Hepatocyte (in vitro differentiated cells): ENCODE data around the gene ARMC8. TPM values are rescaled to one million over a fixed set of nuclear protein-coding genes. Genes with fewer than 3 reads are reported as not detected.

ENCODE experiments used
- DNase-seq: peaks from one replicate; pipeline ENCODE4 v3.0.0-alpha.2; 2016; ENCODE audit warnings: low spot score
- H2AFZ ChIP-seq: fragments of 200-600 bp; sonication (generic); 2 replicates; pipeline ENCODE4 v1.6.0; 2016; ENCODE audit warnings: antibody characterized with exemption, mild to moderate bottlenecking
- H3K27ac ChIP-seq: fragments of 200-600 bp; sonication (generic); 2 replicates; pipeline ENCODE4 v1.5.1; 2016; ENCODE audit warnings: mild to moderate bottlenecking
- H3K27me3 ChIP-seq: fragments of 200-600 bp; sonication (generic); 2 replicates; pipeline ENCODE4 v1.6.1; 2016
- H3K36me3 ChIP-seq: fragments of 200-600 bp; sonication (generic); replicated peaks from 2 replicates; pipeline ENCODE4 v1.5.1; 2016; ENCODE audit warnings: low read depth; ENCODE audit not compliant: insufficient read depth
- H3K4me1 ChIP-seq: fragments of 200-600 bp; sonication (generic); 2 replicates; pipeline ENCODE4 v1.5.1; 2016; ENCODE audit warnings: mild to moderate bottlenecking, moderate library complexity; ENCODE audit not compliant: insufficient read depth
- H3K4me2 ChIP-seq: fragments of 200-600 bp; sonication (generic); 2 replicates; pipeline ENCODE4 v1.6.0; 2016
- H3K4me3 ChIP-seq: fragments of 200-600 bp; sonication (generic); 2 replicates; pipeline ENCODE4 v1.5.1; 2016; ENCODE audit warnings: mild to moderate bottlenecking
- H3K79me2 ChIP-seq: fragments of 200-600 bp; sonication (generic); 2 replicates; pipeline ENCODE4 v1.6.0; 2017; ENCODE audit warnings: mild to moderate bottlenecking
- H3K9me2 ChIP-seq: fragments of 200-600 bp; sonication (generic); replicated peaks from 2 replicates; pipeline ENCODE4 v1.6.0; 2017; ENCODE audit warnings: mild to moderate bottlenecking; ENCODE audit not compliant: insufficient read depth
- H3K9me3 ChIP-seq: fragments of 200-600 bp; sonication (generic); 2 replicates; pipeline ENCODE4 v1.5.1; 2016; ENCODE audit warnings: low read depth, mild to moderate bottlenecking
- H4K20me1 ChIP-seq: fragments of 200-600 bp; sonication (generic); 2 replicates; pipeline ENCODE4 v1.6.0; 2016; ENCODE audit warnings: mild to moderate bottlenecking; ENCODE audit not compliant: insufficient read depth, poor library complexity, severe bottlenecking
- EZH2 ChIP-seq: fragments of 200-600 bp; sonication (generic); IDR thresholded peaks from 2 replicates; pipeline ENCODE4 v1.6.1; 2016; ENCODE audit warnings: antibody characterized with exemption, mild to moderate bottlenecking, borderline replicate concordance
- EZH2phosphoT487 ChIP-seq: fragments of 200-600 bp; sonication (generic); IDR thresholded peaks from one replicate; pipeline ENCODE4 v1.6.1; 2018; ENCODE audit warnings: antibody characterized with exemption, mild to moderate bottlenecking, low read depth, moderate library complexity; ENCODE audit not compliant: unreplicated experiment, severe bottlenecking
- WGBS: methylation state at CpG from one replicate; pipeline ENCODE4 v1.1.6; 2016; ENCODE audit warnings: low lambda C conversion rate; ENCODE audit errors: missing lambda C conversion rate; 5-methylcytosine and 5-hydroxymethylcytosine counted together
- polyA plus RNA-seq: library from polyadenylated mRNA; unstranded; fragments of >200 nt; fragmentation: Nextera tagmentation; extraction: Ambion mirVana; gene quantifications from 2 replicates; pipeline ENCODE4 v1.2.1, GENCODE V29; 2016
- total RNA-seq: library from RNA; depleted of rRNA; stranded (reverse); fragments of >200 nt; gene quantifications from 2 replicates; pipeline ENCODE4 v1.2.3, GENCODE V29; 2014
- TF ChIP-seq, protein P1 (sequence below): fragments of 200-600 bp; sonication (generic); IDR thresholded peaks from 2 replicates; pipeline ENCODE4 v1.5.1; 2016; ENCODE audit warnings: antibody characterized with exemption, mild to moderate bottlenecking; ENCODE audit not compliant: poor library complexity

The ARMC8 gene
- total and polyA plus RNA-seq, 2 experiments from 2014 or later: 46.4 to 52.4 TPM

- 89% methylated on average over 12 of the region's 12 CpGs for WGBS
- no peak overlapping the region for H2AFZ ChIP-seq
- no peaks in the 10 kb centered on the region for H3K79me2 ChIP-seq
- H3K4me1 ChIP-seq: peaks cover 6% of the 10 kb centered on the region
- H3K4me2 ChIP-seq: no peak overlapping the region
- no peaks in the 10 kb centered on the region for H3K36me3 ChIP-seq
- DNase-seq: no peak
- no peaks in the 10 kb centered on the region for H3K9me3 ChIP-seq
- TF ChIP-seq EZH2: no peak
- TF ChIP-seq, protein P1, sequence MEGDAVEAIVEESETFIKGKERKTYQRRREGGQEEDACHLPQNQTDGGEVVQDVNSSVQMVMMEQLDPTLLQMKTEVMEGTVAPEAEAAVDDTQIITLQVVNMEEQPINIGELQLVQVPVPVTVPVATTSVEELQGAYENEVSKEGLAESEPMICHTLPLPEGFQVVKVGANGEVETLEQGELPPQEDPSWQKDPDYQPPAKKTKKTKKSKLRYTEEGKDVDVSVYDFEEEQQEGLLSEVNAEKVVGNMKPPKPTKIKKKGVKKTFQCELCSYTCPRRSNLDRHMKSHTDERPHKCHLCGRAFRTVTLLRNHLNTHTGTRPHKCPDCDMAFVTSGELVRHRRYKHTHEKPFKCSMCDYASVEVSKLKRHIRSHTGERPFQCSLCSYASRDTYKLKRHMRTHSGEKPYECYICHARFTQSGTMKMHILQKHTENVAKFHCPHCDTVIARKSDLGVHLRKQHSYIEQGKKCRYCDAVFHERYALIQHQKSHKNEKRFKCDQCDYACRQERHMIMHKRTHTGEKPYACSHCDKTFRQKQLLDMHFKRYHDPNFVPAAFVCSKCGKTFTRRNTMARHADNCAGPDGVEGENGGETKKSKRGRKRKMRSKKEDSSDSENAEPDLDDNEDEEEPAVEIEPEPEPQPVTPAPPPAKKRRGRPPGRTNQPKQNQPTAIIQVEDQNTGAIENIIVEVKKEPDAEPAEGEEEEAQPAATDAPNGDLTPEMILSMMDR: no peak
- no peak for TF ChIP-seq EZH2phosphoT487
- no peak overlapping the region for H3K4me3 ChIP-seq
- H3K27ac ChIP-seq: no peak overlapping the region
- H3K9me2 ChIP-seq: no peaks in the 10 kb centered on the region
- H3K27me3 ChIP-seq: no peaks in the 10 kb centered on the region
- no peaks in the 10 kb centered on the region for H4K20me1 ChIP-seq
Observed at GRCh38 chr3:138326866-138327595, 139.9 kb downstream of the ARMC8 start.

- Histone ChIP-seq H3K27me3 (no peaks in the 10 kb centered on the region), H3K9me3 (no peaks in the 10 kb centered on the region), H3K4me2 (no peak overlapping the region), H3K9me2 (no peaks in the 10 kb centered on the region), H3K27ac (no peak overlapping the region), H3K36me3 (no peaks in the 10 kb centered on the region), H3K4me3 (no peak overlapping the region), H4K20me1 (no peaks in the 10 kb centered on the region), H3K79me2 (no peaks in the 10 kb centered on the region), H2AFZ (no peak overlapping the region), H3K4me1 (peaks cover 6% of the 10 kb centered on the region)
- TF ChIP-seq, protein P1: no peak
- no peak for TF ChIP-seq EZH2
- 70% methylated on average over 4 of the region's 4 CpGs for WGBS
- no peak for DNase-seq
Observed at GRCh38 chr3:138327831-138328230, 140.7 kb downstream of the ARMC8 start.

DNA sequence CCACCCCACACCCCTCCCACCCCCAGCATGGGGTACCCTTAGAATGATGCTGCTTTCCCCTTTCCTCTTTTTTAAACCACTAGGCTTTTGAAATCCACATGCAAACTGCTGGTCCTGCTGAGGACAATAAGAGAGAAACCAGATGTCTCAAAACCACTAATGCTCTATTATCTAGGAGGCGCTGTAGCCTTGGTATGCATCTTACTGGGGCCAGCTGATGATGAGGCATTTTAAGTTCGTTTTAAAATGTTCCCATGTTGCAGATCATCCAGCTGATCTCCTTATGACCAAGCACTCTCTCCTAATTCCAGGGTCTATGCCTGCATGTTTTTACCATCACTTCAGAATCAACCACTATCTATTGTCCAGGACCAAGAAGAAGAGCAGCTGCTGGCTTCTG lies 141.2 kb downstream of the ARMC8 start:
- TF ChIP-seq, protein P1: peak; percentile 18
- TF ChIP-seq EZH2phosphoT487: no peak
- Histone ChIP-seq H4K20me1 (no peaks in the 10 kb centered on the region), H3K79me2 (no peaks in the 10 kb centered on the region), H3K27me3 (no peaks in the 10 kb centered on the region), H3K4me2 (peak overlapping the region; percentile 97), H3K4me1 (peaks cover 6% of the 10 kb centered on the region), H3K36me3 (no peaks in the 10 kb centered on the region), H3K9me3 (no peaks in the 10 kb centered on the region), H3K27ac (no peak overlapping the region), H2AFZ (no peak overlapping the region), H3K4me3 (no peak overlapping the region), H3K9me2 (no peaks in the 10 kb centered on the region)
- DNase-seq: peak; percentile 24
- WGBS: 21% methylated on average over 2 of the region's 2 CpGs
